Activated CD8-positive, alpha-beta T cell treated with anti-CD3 and anti-CD28 coated beads for 36 hours (primary cell): ENCODE results near the gene METTL16. TPM values are rescaled to one million over a fixed set of nuclear protein-coding genes. Genes with fewer than 3 reads are reported as not detected.
"Not testable (repeated sequence)": the region's sequence is repeated elsewhere in the genome, so short reads cannot be mapped to it uniquely, and the experiment has no call there.

ENCODE experiments used
- ATAC-seq: fragments of 200-7000 bp; cut with Tn5 transposase; one replicate; pipeline ENCODE4 v1.10.0; 2021; ENCODE audit warnings: mild to moderate bottlenecking, moderate library complexity
- CTCF ChIA-PET: fragments of 350-600 bp; sonication (Branson Sonifier 250); formaldehyde crosslinking; loops from one replicate; lab custom pipeline; 2021; ENCODE audit warnings: antibody characterized with exemption; lab: Charles Lee
- POLR2A ChIA-PET: fragments of 350-600 bp; sonication (Branson Sonifier 250); formaldehyde crosslinking; loops from one replicate; lab custom pipeline; 2021; ENCODE audit warnings: antibody characterized with exemption; lab: Charles Lee
- DNase-seq: peaks from one replicate; pipeline ENCODE4 v3.0.0-alpha.2; 2020
- H3K27ac Mint-ChIP-seq: one replicate; pipeline ENCODE4 v1.8.0; 2021; ENCODE audit warnings: mild to moderate bottlenecking, mixed read lengths
- H3K27me3 Mint-ChIP-seq: one replicate; pipeline ENCODE4 v1.8.0; 2021; ENCODE audit warnings: mixed read lengths
- H3K36me3 Mint-ChIP-seq: one replicate; pipeline ENCODE4 v1.8.0; 2021; ENCODE audit warnings: low read depth, mixed read lengths
- H3K4me1 Mint-ChIP-seq: one replicate; pipeline ENCODE4 v1.8.0; 2021; ENCODE audit warnings: low read depth, mixed read lengths
- H3K4me3 Mint-ChIP-seq: one replicate; pipeline ENCODE4 v1.8.0; 2021; ENCODE audit warnings: mild to moderate bottlenecking, moderate library complexity, mixed read lengths
- H3K9me3 Mint-ChIP-seq: one replicate; pipeline ENCODE4 v1.8.0; 2021; ENCODE audit warnings: mixed read lengths
- intact Hi-C: fragments of 100-400 bp; cut with micrococcal nuclease; formaldehyde crosslinking; loops from one replicate; pipeline ENCODE4 v1.10.0; 2022
- total RNA-seq, 2 experiments: library from RNA; stranded (reverse); gene quantifications; one replicate each; pipeline ENCODE4 v1.2.3, GENCODE V29; 2021
- TF ChIP-seq, protein P1 (sequence below): fragments of 200-600 bp; IDR thresholded peaks from one replicate; pipeline ENCODE4 v1.8.0; 2022; ENCODE audit warnings: antibody characterized with exemption, mild to moderate bottlenecking

Gene METTL16
- total RNA-seq, 2 experiments from 2014 or later: 47.9 to 50.3 TPM

DNA sequence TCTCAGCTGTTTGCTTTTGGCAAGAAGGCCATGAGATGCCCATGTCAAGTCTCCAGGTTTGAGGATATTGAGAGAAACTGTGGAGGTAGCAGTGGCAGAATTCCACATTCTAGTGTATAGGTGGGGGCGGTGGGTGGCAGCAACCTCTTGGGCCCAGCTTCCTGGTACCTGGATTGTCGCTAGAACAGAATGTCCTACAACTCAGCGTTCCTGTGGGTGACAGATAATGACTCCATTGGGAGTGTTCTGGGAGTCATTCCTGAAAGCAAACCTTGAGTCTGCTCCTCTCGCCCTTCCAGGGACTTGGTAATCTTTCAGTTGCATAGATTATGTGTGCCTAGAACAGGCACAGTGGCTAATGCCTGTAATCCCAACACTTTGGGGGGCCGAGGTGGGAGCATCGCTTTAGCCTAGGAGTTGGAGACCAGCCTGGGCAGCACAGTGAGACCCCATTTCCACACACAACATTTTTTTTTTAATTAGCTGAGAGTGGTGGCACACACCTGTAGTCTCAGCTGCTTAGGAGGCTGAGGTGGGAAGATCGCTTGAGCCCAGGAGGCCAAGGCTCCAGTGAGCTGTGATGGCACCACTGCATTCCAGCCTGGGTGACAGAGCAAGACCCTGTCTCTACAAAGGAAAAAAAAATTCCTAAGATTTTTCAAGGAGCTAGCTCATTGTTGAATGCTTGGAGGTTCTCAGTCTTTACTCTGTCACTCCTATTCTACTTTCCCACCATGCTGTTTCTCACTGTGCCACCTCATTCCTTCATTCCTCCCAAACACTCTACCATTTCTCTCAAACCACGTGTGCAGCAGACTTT lies 37.9 kb upstream of the METTL16 start:
- peaks cover 1% of the 10 kb centered on the region for H3K27me3 Mint-ChIP-seq
- ChIA-PET POLR2A (interaction anchor here (0.8 kb wide), 1 partner anchor 21 kb away, joined by 3 read pairs; no protein-coding TSS in a partner anchor), CTCF (no interaction called here)
- TF ChIP-seq, protein P1, sequence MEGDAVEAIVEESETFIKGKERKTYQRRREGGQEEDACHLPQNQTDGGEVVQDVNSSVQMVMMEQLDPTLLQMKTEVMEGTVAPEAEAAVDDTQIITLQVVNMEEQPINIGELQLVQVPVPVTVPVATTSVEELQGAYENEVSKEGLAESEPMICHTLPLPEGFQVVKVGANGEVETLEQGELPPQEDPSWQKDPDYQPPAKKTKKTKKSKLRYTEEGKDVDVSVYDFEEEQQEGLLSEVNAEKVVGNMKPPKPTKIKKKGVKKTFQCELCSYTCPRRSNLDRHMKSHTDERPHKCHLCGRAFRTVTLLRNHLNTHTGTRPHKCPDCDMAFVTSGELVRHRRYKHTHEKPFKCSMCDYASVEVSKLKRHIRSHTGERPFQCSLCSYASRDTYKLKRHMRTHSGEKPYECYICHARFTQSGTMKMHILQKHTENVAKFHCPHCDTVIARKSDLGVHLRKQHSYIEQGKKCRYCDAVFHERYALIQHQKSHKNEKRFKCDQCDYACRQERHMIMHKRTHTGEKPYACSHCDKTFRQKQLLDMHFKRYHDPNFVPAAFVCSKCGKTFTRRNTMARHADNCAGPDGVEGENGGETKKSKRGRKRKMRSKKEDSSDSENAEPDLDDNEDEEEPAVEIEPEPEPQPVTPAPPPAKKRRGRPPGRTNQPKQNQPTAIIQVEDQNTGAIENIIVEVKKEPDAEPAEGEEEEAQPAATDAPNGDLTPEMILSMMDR: no peak
- H3K36me3 Mint-ChIP-seq: no peaks in the 10 kb centered on the region
- ATAC-seq (no peak), DNase-seq (no peak)
- H3K4me3 Mint-ChIP-seq: no peak overlapping the region
- H3K27ac Mint-ChIP-seq: no peak overlapping the region
- intact Hi-C loops: no loop called here
- no peaks in the 10 kb centered on the region for H3K9me3 Mint-ChIP-seq
- H3K4me1 Mint-ChIP-seq: peaks cover 3% of the 10 kb centered on the region

DNA sequence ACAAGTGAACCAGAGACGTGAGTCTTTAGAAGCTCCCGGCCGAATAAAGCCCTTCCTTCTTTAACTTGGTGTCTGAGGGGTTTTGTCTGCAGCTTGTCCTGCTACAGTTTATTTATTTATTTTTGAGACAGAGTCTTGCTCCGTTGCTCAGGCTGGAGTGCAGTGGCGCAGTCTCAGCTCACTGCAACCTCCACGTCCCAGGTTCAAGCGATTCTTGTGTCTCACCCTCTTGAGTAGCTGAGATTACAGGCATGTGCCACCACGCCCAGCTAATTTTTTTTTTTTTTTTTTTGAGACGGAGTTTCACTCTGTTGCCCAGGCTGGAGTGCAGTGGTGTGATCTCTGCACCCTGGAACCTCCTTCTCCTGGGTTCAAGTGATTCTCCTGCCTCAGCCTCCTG lies 36.3 kb upstream of the METTL16 start:
- ATAC-seq, POLR2A ChIA-PET, CTCF ChIA-PET, DNase-seq, H3K4me1 Mint-ChIP-seq, H3K36me3 Mint-ChIP-seq, H3K27ac Mint-ChIP-seq, H3K27me3 Mint-ChIP-seq, H3K9me3 Mint-ChIP-seq, H3K4me3 Mint-ChIP-seq, intact Hi-C loops: not testable (repeated sequence)

DNA sequence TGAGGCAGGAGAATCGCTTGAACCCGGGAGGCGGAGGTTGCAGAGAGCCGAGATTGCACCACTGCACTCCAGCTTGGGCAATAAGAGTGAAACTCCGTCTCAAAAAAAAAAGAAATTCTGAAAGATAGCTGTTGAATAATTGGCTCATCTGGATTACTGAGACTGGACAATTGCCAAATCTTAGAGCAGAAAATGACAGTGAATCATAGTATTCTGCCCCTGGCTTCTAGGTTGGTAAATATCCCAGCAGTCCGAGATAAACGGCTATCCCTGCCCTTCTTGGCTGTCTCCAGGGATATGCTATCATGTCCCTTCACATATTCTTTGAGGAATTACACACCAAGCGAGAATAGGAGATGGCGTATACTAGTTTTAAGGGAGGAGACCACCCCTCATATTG lies 35.5 kb upstream of the METTL16 start:
- CTCF ChIA-PET: no interaction called here
- Mint-ChIP-seq H3K4me3 (no peak overlapping the region), H3K36me3 (no peaks in the 10 kb centered on the region), H3K4me1 (peaks cover 9% of the 10 kb centered on the region), H3K27ac (no peak overlapping the region), H3K9me3 (no peaks in the 10 kb centered on the region), H3K27me3 (peaks cover 4% of the 10 kb centered on the region)
- TF ChIP-seq, protein P1: no peak
- ATAC-seq: no peak
- intact Hi-C loops: no loop called here
- POLR2A ChIA-PET: no interaction called here
- no peak for DNase-seq

DNA sequence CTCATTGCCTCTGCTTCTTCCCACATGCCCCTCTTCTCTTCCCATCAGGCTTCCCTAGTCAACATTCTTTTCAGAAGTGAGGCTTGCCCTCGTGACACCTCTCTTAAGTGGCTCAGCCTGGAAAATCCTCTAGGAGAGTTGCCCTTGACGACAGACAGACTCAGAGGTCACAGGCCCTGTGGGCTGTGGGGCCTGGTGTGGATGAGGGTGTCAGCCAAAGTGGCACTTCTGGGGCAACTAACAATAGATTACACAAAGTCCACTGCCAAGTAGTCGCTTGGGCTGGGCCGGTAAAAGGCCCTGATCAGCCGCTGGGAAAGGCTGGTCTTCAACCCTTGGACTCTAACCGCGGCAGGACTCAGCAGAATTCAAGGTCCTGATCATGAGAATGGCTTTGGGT lies 33.7 kb upstream of the METTL16 start:
- intact Hi-C loops: no loop called here
- H3K36me3 Mint-ChIP-seq: no peaks in the 10 kb centered on the region
- H3K9me3 Mint-ChIP-seq: no peaks in the 10 kb centered on the region
- ChIA-PET POLR2A (no interaction called here), CTCF (no interaction called here)
- no peak overlapping the region for H3K27ac Mint-ChIP-seq
- TF ChIP-seq, protein P1: no peak
- DNase-seq (no peak), ATAC-seq (no peak)
- peaks cover 8% of the 10 kb centered on the region for H3K4me1 Mint-ChIP-seq
- H3K4me3 Mint-ChIP-seq: no peak overlapping the region
- peaks cover 4% of the 10 kb centered on the region for H3K27me3 Mint-ChIP-seq

DNA sequence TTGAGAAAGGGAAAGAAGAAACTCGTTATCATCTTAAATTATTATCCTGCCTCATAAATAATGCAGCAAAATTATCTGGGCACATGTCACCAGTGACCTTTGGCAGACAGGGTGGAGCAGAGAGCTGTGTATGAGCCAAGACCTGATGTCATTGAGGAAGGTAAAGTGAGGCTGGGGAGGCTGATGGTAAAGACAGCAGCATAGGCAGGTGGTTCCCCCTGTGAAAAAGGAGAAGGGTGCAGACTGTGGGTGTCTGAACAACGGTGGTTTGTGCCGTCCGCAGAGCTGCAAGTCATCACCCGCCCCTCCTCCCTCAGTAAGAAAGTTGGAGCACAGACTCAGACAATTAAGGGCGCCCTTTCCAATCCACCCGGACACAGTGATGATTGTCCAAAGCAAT lies 30.8 kb upstream of the METTL16 start:
- ChIA-PET CTCF (no interaction called here), POLR2A (interaction anchor here (1.5 kb wide), 1 partner anchor 31 kb away, joined by 3 read pairs; the partner anchor contains the start of gene METTL16)
- Mint-ChIP-seq H3K27me3 (peaks cover 3% of the 10 kb centered on the region), H3K4me1 (peaks cover 11% of the 10 kb centered on the region), H3K9me3 (no peaks in the 10 kb centered on the region), H3K36me3 (no peaks in the 10 kb centered on the region), H3K27ac (no peak overlapping the region), H3K4me3 (no peak overlapping the region)
- intact Hi-C loops: no loop called here
- ATAC-seq (peak; percentile 89), DNase-seq (peak; percentile 63)
- TF ChIP-seq, protein P1: no peak
